H1 (cell line): Measurements from ENCODE around the gene IQCE. TPM values are rescaled to one million over a fixed set of nuclear protein-coding genes. Genes with fewer than 3 reads are reported as not detected.

Experiments
- polyA plus RNA-seq, 7 experiments: library from polyadenylated mRNA; depleted of rRNA in 3 of 7; stranded (reverse) in 5 of 7; unstranded in 2 of 7; fragments of >200 nt in 5 of 7; fragments of 200-250 nt in 2 of 7; gene quantifications; 1 replicate in 5 of 7; 2 replicates in 1 of 7; 4 replicates in 1 of 7; pipeline versions ENCODE4 v1.2.1 to v1.2.3, GENCODE V29; 2011 to 2013; ENCODE audit warnings: missing spikeins in 2 of 7, mixed read lengths in 2 of 7
- total RNA-seq: library from RNA; stranded (reverse); fragmentation: NEBNext Ultra II Directional; extraction: Animal tissue kit (Norgen Biotek cat#: 25700); gene quantifications from 2 replicates; pipeline ENCODE4 v1.2.1, GENCODE V29; 2021
- TF ChIP-seq, protein P1 (sequence below): IDR thresholded peaks from 2 replicates; pipeline ENCODE4 v1.6.1; 2011; ENCODE audit warnings: low read length, improper control_type of control experiment

Gene IQCE
- total and polyA plus RNA-seq, 2 of the 8 experiments (the other 6 are each of a cell fraction or from before 2014, with no cell fraction given): 2.2 to 4.9 TPM

DNA sequence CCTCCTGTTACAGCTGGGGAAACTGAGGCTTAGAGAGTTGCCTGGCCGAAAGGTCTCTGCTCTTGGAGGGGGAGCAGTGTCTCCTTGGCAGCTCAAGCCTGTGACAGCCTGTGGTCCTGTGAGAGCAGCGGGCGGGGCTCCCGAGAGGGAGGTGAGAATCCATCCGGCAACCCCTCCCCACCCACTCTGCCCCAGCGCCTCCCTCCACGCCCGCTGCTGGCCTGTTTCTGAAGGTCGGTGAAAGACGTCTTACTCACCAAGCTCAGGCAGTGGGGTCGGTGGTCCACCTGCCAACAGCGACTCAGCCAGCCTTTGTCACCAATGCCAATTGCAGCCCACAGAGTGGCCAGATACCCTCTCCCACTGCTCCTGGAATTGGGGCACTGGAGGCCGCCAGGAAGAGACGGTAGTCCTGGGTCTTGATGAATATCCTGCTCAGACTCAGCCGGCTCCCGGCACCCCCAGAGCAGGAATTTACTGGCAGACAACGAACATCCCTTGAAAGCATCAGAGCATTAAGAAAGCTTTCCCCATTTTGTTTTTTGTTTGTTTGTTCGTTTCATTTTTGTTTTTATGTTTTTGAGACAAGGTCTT, 65.6 kb downstream of the IQCE start (continued):
- TF ChIP-seq, protein P1, sequence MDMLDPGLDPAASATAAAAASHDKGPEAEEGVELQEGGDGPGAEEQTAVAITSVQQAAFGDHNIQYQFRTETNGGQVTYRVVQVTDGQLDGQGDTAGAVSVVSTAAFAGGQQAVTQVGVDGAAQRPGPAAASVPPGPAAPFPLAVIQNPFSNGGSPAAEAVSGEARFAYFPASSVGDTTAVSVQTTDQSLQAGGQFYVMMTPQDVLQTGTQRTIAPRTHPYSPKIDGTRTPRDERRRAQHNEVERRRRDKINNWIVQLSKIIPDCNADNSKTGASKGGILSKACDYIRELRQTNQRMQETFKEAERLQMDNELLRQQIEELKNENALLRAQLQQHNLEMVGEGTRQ: no peak
- TF ChIP-seq, all 59 proteins: peak for 0
